GM18520 (cell line): ENCODE measurements around the gene EDRF1.
"Not testable (repeated sequence)": the region's sequence is repeated elsewhere in the genome, so short reads cannot be mapped to it uniquely, and the experiment has no call there.

Experiments
- ATAC-seq: cut with Tn5 transposase; IDR thresholded peaks from one replicate; pipeline ENCODE4 v1.9.1; 2021; ENCODE audit not compliant: unreplicated experiment

EDRF1 gene, protein sequence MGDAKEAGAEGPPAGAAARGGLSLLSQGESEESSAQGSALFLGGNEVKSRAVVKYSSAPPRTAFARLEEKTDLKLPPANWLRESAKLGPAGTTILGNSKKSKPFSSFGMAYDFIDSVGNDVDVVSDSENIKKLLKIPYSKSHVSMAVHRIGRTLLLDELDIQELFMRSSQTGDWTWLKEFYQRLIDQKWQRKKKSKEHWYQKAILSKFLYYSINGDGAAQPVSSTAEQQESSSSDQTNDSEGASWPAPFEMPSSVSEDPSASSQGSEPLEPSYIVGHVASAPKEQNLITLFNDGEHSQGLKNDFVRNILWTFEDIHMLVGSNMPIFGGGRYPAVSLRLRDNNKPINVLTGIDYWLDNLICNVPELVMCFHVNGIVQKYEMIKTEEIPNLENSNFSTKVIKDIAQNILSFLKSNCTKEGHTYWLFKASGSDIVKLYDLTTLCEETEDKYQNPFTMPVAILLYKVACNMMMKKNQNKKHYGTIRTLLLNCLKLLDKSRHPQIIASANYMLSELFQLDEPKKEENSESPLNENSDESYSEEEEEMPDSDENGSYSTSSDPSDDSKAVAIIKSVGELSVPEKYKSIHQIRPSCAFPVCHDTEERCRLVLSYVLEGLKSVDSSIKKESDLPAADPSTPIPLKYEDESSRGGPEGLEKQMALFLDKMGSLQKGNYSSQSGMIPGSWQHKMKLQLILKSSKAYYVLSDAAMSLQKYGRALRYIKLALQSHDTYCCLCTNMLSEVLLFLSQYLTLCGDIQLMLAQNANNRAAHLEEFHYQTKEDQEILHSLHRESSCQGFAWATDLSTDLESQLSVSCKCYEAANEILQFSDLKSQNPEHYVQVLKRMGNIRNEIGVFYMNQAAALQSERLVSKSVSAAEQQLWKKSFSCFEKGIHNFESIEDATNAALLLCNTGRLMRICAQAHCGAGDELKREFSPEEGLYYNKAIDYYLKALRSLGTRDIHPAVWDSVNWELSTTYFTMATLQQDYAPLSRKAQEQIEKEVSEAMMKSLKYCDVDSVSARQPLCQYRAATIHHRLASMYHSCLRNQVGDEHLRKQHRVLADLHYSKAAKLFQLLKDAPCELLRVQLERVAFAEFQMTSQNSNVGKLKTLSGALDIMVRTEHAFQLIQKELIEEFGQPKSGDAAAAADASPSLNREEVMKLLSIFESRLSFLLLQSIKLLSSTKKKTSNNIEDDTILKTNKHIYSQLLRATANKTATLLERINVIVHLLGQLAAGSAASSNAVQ

GRCh38 chr10:125719173-125720001 is at the start of gene EDRF1:
Gene EDRF1 (plus strand): TSS chr10:125719709. CDS start chr10:125719808, 99 bp downstream.
- ATAC-seq: peak; percentile 86

- no peak for ATAC-seq
Observed at GRCh38 chr10:125672884-125673283, 46.6 kb upstream of the EDRF1 start.

DNA sequence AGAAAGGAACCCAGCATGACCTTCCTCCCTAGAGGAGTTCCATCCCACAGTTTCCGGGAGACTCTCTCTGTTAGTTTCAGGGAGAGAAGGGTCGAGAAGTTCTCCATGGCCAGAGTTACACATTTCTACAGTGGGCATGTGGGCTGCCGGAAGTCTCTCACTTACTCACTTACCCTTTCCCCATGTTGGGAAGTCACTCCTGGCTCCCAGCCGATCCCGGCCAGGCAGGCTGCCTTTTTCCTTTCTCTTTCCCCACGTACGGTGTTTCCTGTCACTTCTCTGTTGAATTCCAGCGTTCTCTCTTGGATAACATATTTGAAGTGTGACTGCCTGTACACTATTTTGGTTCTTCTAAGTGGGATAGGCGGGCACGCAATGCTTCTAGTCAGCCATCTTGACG is 40.1 kb upstream of the EDRF1 start:
- ATAC-seq: no peak

DNA sequence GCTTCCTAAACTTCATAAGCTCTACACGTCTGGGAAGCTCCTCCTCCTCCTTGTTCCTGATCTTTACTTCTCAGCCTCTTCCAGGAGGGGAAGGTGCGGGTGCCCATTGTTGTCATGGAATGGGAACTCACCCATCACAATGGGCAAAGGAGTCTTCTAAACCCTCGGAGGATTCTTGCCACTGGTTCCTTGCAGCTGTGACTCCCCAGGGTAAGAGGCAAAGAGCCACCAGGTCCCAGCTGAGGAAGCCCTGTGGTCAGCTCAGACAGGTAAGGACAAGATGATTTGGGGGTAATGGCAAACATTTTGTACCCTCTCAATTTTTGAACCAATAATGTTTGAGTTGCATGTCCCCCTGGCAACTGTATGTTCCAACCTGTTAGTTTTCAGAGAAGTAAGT is 36.4 kb upstream of the EDRF1 start, which contains the start of gene TEX36:
Gene TEX36 (minus strand): TSS at position 101 of the 400 bp plus-strand sequence. CDS start 174 bp downstream, outside the sequence.
- no peak for ATAC-seq

- ATAC-seq: no peak
Observed at GRCh38 chr10:125683821-125684220, 35.7 kb upstream of the EDRF1 start.

GRCh38 chr10:125684581-125684980 is 34.9 kb upstream of the EDRF1 start:
- no peak for ATAC-seq

DNA sequence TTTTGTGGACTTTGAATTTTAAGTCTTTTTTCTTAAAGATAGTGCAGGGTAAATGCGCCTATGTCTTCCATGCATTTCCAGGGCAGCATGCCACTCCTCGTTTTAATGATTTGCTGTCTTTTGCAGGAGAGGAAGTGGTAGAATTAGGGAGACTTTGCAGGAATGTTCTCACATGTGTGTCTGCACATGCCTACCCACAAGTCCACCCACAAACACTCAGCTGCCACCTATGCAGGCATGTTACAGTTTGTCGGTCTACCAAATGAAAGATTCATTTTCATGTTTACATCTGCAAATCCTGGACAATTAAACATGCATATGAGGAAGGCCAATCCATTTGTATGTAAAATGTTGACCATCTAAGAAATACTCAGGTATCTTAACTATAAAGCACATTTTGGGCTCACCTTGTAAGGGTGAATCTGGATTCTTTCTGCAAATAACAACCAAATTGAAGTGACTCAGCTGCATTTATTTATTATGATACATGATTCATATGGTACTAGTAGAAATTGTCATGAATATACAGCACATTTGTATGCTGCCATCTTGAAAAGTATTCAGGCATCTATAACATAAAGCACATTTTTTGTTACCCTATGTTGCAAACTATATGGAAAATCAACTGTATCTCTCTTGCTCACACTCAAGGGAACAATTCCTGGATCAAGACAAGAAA is 31.9 kb upstream of the EDRF1 start:
- no peak for ATAC-seq

DNA sequence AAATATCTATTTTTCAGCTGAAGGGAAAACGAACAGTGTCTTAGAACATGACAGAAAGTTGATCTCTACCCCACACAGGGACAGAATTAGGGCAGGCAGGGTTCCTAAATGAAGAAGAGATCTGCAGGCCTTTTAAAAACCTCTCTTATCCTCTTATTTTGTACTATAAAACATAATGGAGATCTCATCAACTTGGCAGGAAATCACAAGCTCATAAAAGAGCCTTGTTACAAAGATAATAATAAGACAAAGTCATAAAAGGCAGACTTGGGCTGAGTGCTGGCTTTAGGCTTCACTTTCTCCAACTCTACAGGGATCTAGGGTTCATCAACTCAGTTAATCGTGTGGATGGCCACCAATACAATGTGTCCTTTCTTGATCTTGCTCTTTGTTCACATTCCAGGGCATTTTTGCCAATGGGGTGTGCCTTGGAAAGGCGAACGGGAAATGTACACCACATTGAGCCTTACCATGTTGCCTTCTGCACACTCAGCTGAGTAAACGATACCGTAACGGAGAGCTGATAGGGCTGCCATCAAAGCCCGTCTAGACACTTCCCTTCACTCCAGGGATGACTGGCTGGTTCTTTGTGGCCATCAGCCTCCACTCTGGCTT is 29.4 kb upstream of the EDRF1 start:
- no peak for ATAC-seq

GRCh38 chr10:125691160-125691981 is 28.1 kb upstream of the EDRF1 start:
- no peak for ATAC-seq

GRCh38 chr10:125692196-125692595 is 27.3 kb upstream of the EDRF1 start:
- no peak for ATAC-seq

DNA sequence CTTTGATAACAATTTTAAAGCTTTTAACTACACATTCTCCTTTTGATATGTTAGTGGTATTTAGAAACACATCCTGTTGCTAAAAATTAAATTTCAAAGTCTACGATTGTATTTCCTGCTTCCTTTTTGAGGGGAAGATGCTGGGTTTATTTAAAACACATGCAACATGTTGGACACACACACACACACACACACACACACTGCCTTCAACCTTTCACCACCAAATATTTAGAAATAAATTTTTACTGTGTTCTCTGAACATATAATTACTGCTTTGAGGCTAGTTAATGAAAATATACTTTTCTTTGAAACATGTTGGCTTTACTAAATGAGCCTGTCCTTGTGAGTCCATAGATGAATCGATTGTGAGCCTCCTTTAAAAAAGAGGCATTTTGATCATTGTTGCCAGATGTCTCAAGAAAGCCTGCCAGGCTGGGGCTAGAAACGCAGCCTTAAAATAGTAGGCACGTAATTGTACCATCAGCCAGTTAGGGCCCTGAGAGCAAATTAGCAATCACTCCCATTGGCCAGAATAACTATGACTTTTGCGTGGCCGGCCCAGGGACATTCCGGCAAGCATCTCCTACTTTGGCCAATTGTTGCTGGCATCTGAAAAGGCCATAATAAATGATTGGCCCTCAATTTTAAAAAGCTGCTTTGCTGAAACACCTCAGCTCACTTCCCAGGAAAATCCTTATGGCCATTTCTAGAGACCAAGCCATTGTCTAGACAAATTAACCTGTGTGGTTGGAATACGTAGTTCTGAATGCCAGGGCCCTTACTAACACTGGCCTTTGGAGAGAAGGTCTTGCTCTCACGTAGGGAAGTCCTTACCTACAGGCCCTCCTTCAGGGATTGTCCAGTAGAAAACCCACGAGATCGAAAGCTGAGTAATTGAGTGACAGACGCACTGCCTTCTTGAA is 26.6 kb upstream of the EDRF1 start:
- no peak for ATAC-seq

- ATAC-seq: no peak
Observed at GRCh38 chr10:125693524-125693847, 26.0 kb upstream of the EDRF1 start.

DNA sequence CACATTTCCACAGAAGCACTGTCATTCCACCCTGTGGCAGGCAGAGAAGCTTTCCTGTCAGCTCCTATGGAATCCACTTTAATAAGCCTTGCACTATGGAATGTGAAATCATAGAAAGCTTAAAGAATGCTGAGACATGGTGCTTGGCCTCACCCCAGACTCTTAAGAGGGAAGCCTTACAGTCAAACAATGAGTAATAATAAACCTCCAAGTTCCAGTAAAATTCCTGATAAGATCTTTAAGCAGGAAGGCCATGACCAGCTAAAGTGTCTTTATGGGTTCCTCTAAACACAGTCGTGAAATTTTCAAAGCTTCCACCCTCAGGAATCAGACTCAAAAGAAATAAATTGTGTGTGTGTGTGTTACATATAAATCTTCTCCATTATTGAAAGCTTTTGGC is 24.6 kb upstream of the EDRF1 start:
- no peak for ATAC-seq

- ATAC-seq: not testable (repeated sequence)
Observed at GRCh38 chr10:125696884-125697283, 22.6 kb upstream of the EDRF1 start.

DNA sequence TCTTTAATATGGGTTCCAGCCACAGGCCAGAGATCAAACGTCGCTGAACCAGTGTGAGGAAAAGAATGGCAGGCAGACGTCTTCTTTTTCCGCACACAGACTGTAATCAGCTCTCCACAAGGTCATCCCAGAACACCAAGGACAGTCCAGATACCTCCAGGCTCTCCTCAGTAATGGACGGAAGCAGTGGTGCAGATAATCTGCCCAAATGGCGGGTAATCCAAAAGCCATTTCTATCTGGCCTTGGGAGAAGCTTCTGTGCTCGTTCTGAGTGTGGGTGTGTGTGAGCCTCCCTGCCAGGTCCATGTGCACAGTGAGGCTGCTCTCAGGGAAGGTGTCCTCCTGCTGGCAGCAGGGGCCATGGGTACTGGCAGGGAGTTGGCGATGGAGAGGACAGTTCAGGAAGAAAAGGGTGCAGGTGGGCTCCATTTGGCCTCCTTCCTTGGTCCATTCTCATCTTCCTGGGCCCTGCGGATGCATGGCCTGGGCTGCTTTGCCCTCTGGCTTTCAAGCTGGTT is 21.0 kb upstream of the EDRF1 start:
- ATAC-seq: no peak

- no peak for ATAC-seq
Observed at GRCh38 chr10:125699562-125700143, 19.9 kb upstream of the EDRF1 start.

GRCh38 chr10:125700355-125700911 is 19.1 kb upstream of the EDRF1 start:
- ATAC-seq: no peak
